GM21367 (cell line): ENCODE results near the gene CCDC71L.

Experiments used
- ATAC-seq: cut with Tn5 transposase; IDR thresholded peaks from one replicate; pipeline ENCODE4 v1.9.1; 2021; ENCODE audit not compliant: unreplicated experiment

Gene CCDC71L

DNA sequence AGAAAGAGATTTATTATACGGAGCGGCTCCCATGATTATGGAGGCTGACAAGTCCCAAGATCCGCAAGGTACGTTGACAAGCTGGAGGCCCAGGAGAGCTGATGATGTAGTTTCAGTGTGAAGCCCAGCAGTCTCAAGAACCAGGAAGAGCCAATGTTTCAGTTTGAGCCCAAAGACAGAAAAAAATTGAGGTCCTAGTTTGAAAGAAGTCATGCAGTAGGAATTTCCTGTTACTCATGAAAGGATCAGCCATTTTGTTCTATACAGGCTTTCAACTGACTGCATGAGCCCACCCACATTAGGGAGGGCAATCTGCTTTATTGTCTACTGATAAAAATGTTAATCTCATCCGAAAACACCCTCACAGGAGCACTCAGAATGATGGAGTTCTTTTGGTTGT, 51.5 kb downstream of the CCDC71L start:
- no peak for ATAC-seq

DNA sequence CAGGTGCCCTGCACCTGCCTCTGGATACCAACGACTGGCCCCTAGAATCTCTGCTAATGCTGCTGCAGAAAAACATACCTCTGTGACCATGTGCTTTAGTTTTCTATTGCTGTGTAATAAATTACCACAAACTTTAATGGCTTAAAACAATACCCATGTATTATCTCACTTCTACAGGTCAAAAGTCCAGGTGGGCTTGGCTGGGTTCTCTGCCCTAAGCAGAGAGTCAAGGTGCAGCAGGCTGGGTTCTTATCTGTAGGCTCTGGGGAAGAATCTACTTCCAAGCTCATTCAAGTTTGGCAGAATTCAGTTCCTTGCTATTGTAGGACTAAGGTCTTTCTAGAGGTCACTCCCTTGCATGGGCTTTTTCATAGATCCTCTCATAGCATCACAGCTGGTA, 52.3 kb downstream of the CCDC71L start:
- ATAC-seq: no peak
